ENCODE measurements around the gene HDAC4. TPM values are rescaled to one million over a fixed set of nuclear protein-coding genes. Genes with fewer than 3 reads are reported as not detected.

Gene HDAC4
- total and polyA plus RNA-seq, 2 of the 8 experiments (the other 6 are each of a cell fraction or from before 2014, with no cell fraction given) = 15.4 to 31.5 TPM

- Histone ChIP-seq H2BK5ac (ENCODE audit: low read depth, low read length) (no peak overlapping the region), H3K4me1 (replicated peaks in 1 of 4; ENCODE audit: control insufficient read depth in 3 of 4, insufficient read depth in 4 of 4, low read length in 3 of 4) (peaks cover 0 to 5% (median 1%) of the 10 kb centered on the region in 4 experiments; a peak in 3 of 7 replicates), H4K5ac (ENCODE audit: insufficient read length, low read depth, low read length) (no peak overlapping the region), H3K4ac (replicated peaks; ENCODE audit: insufficient read length, low read depth, low read length) (no peak overlapping the region), H3K27me3 (replicated peaks in 1 of 4; ENCODE audit: control insufficient read depth in 3 of 4, extremely low read depth in 1 of 4, insufficient read depth in 3 of 4, low read length in 3 of 4) (no peaks in the 10 kb centered on the region), H3K18ac (ENCODE audit: extremely low read depth, low read length) (no peak overlapping the region), H3K27ac (ENCODE audit: low read depth, low read length) (no peak overlapping the region), H3K9ac (replicated peaks in 1 of 4; ENCODE audit: extremely low read depth in 1 of 4, low read depth in 3 of 4, low read length in 3 of 4) (no peak overlapping the region), H2AFZ (ENCODE audit: low read length) (no peak overlapping the region), H3K4me2 (ENCODE audit: insufficient read depth in 1 of 2, low read depth in 2 of 2, low read length in 2 of 2) (no peak overlapping the region), H3K14ac (ENCODE audit: insufficient read length) (no peak overlapping the region), H2BK20ac (ENCODE audit: low read length) (no peak overlapping the region), H4K8ac (ENCODE audit: extremely low read depth, insufficient read depth, low read length) (no peak overlapping the region), H3K9me3 (ENCODE audit: insufficient read depth in 2 of 2, low read depth in 1 of 2, low read length in 1 of 2) (peaks cover 0 to 4% of the 10 kb centered on the region in 2 experiments; a peak in 1 of 4 replicates), H2BK12ac (ENCODE audit: low read depth, low read length) (no peak overlapping the region), H3K23ac (ENCODE audit: insufficient read length) (no peak overlapping the region), H3K56ac (replicated peaks; ENCODE audit: insufficient read length, low read depth, low read length) (no peak overlapping the region), H2AK5ac (ENCODE audit: low read depth, low read length) (no peak overlapping the region), H4K20me1 (replicated peaks in 1 of 2; ENCODE audit: control insufficient read depth in 1 of 2, insufficient read depth in 2 of 2, low read length in 2 of 2) (no peaks in the 10 kb centered on the region), H3K79me1 (ENCODE audit: low read depth, low read length) (no peaks in the 10 kb centered on the region), H3K36me3 (ENCODE audit: control insufficient read depth in 2 of 4, insufficient read depth in 4 of 4, low read length in 3 of 4) (no peaks in the 10 kb centered on the region), H2BK15ac (ENCODE audit: low read length) (no peak overlapping the region), H4K91ac (replicated peaks; ENCODE audit: insufficient read length, low read length) (no peak overlapping the region), H3K79me2 (ENCODE audit: control insufficient read depth in 1 of 2, insufficient read depth in 2 of 2, low read length in 2 of 2) (no peaks in the 10 kb centered on the region), H3K23me2 (ENCODE audit: low read depth, low read length) (no peaks in the 10 kb centered on the region), H3K4me3 (ENCODE audit: extremely low read depth in 1 of 4, insufficient read depth in 2 of 4, low read depth in 3 of 4, low read length in 4 of 4) (no peak overlapping the region), H2BK120ac (replicated peaks; ENCODE audit: low read depth, low read length) (no peak overlapping the region)
- FAIRE-seq = no peak
- CTCF ChIA-PET (ENCODE audit: partially characterized antibody) = no interaction called here
- POLR2A ChIA-PET (ENCODE audit: partially characterized antibody) = no interaction called here
- no peak for DNase-seq (ENCODE audit: low read depth in 1 of 2, low spot score in 2 of 2)
- WGBS, 2 experiments (ENCODE audit: extremely low coverage in 1 of 2, insufficient coverage in 1 of 2, insufficient read length in 1 of 2, insufficient replicate concordance in 2 of 2, low coverage in 1 of 2, low lambda C conversion rate in 2 of 2, missing lambda C conversion rate in 1 of 2) = 95% methylated on average over 12 of the region's 17 CpGs; no CpG with 5 or more reads in 1 of the 2 experiments
- TF ChIP-seq SIX5 (IDR thresholded peaks at IDR 0.05; ENCODE audit: low read depth, low read length) = no peak
Observed at GRCh38 chr2:239020541-239021041, 380.2 kb downstream of the HDAC4 start.

Measured in H1 (cell line).